GM12891 (cell line): ENCODE measurements around the gene ADGRL1.

Experiments used
- POLR2A ChIP-seq: IDR thresholded peaks from 2 replicates; pipeline ENCODE4 v1.6.1; 2011; ENCODE audit warnings: low read depth, low read length, control low read depth
- POLR2AphosphoS5 ChIP-seq: IDR thresholded peaks from 2 replicates; pipeline ENCODE4 v1.6.1; 2011; ENCODE audit warnings: low read depth, low read length, control low read depth
- TAF1 ChIP-seq: IDR thresholded peaks from 2 replicates; pipeline ENCODE4 v1.6.1; 2011; ENCODE audit warnings: low read depth, low read length, control low read depth

DNA sequence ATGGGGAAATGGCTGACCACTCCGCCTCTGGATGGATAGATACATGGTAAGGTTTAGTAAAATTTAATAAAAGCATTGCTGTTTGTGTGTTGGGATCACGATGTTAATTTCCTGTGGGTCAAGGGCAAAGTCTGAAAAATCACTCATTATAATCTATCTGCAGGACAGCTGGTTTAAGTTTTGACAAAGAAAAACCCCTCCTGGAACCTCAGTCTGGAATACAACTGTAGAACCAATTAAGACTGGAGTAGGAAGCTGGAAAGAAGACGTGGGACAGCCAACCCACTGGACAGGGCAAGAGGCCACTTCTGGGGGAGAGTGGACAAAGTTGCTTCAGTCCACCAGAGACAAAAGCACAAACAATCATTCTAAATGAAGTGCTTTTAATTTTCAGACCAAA lies 86.8 kb downstream of the ADGRL1 start:
- TF ChIP-seq POLR2AphosphoS5 (no peak), TAF1 (no peak), POLR2A (no peak)
